Lung (tissue), 12 donors: ENCODE data around the gene FAM219A. TPM values are rescaled to one million over a fixed set of nuclear protein-coding genes. Genes with fewer than 3 reads are reported as not detected.

Source experiments
- ATAC-seq: fragments of 200-7000 bp; cut with Tn5 transposase; one replicate; pipeline ENCODE4 v1.9.1; 2020; ENCODE audit warnings: moderate number of reproducible peaks; ENCODE audit not compliant: insufficient read depth, low FRiP score
- DNase-seq, 3 donors: peaks; one replicate each; pipeline ENCODE4 v3.0.0-alpha.2; 2013 to 2017
- H3K27ac ChIP-seq, 2 donors: one replicate each; pipeline ENCODE4 v1.5.1; 2013; ENCODE audit warnings: mild to moderate bottlenecking in 2 of 2, moderate library complexity in 2 of 2, control low read depth in 1 of 2, inconsistent platforms in 1 of 2, low read depth in 1 of 2, low read length in 1 of 2
- H3K27me3 ChIP-seq, 3 donors: one replicate each; pipeline ENCODE4 v1.5.1; 2013; ENCODE audit warnings: low read length in 2 of 3; ENCODE audit not compliant: control insufficient read depth in 3 of 3, insufficient read depth in 3 of 3
- H3K36me3 ChIP-seq, 4 donors: one replicate each; pipeline ENCODE4 v1.5.1; 2013; ENCODE audit warnings: low read length in 4 of 4, mild to moderate bottlenecking in 1 of 4, moderate library complexity in 1 of 4; ENCODE audit not compliant: control insufficient read depth in 4 of 4, insufficient read depth in 4 of 4
- H3K4me1 ChIP-seq, 5 donors: one replicate each; pipeline ENCODE4 v1.5.1; 2013; ENCODE audit warnings: low read length in 5 of 5, mild to moderate bottlenecking in 2 of 5, moderate library complexity in 1 of 5; ENCODE audit not compliant: control insufficient read depth in 5 of 5, insufficient read depth in 5 of 5
- H3K4me3 ChIP-seq: one replicate; pipeline ENCODE4 v1.5.1; 2013; ENCODE audit warnings: mild to moderate bottlenecking, control low read depth, moderate library complexity
- H3K9ac ChIP-seq, 2 donors: one replicate each; pipeline ENCODE4 v1.5.1; 2013; ENCODE audit warnings: low read length in 2 of 2, control low read depth in 1 of 2; ENCODE audit not compliant: insufficient read depth in 1 of 2
- H3K9me3 ChIP-seq, 4 donors: one replicate each; pipeline ENCODE4 v1.5.1; 2013; ENCODE audit warnings: low read length in 3 of 4, mild to moderate bottlenecking in 1 of 4, moderate library complexity in 1 of 4; ENCODE audit not compliant: control insufficient read depth in 4 of 4, insufficient read depth in 3 of 4
- CTCF ChIP-seq: IDR thresholded peaks from 2 replicates; pipeline ENCODE4 v1.5.1; 2012; ENCODE audit warnings: mild to moderate bottlenecking; ENCODE audit errors: control extremely low read depth, extremely low read depth
- WGBS, 2 donors: extraction: QIAGEN DNeasy Blood & Tissue Kit; methylation state at CpG; one replicate each; pipeline ENCODE4 v1.1.7; 2013; 5-methylcytosine and 5-hydroxymethylcytosine counted together
- polyA plus RNA-seq, 2 donors: library from polyadenylated mRNA; stranded (reverse); fragments of 200-250 nt; gene quantifications; one replicate each; pipeline ENCODE4 v1.2.1, GENCODE V29; 2013
- total RNA-seq, 2 donors: library from RNA; depleted of rRNA in 1 of 2; stranded (reverse); fragments of >200 nt in 1 of 2; gene quantifications; one replicate each; pipeline ENCODE4 v1.2.1, GENCODE V29; 2014 to 2021
- donor health status: control.
- donor health status: control.
- donor health status: Bipolar disorder and iron deficiency.
- donor health status: healthy.
- donor health status: DM: yes; HTN: yes; CAD: no.

FAM219A gene
- total and polyA plus RNA-seq, 4 donors, result 8.5 to 28.3 (median 13.3) TPM

GRCh38 chr9:34384368-34385165, 73.8 kb downstream of the FAM219A start:
- no peak for TF ChIP-seq CTCF
- no peaks in the 10 kb centered on the region for H3K9me3 ChIP-seq
- H3K4me3 ChIP-seq, result no peak overlapping the region
- ATAC-seq (no peak), DNase-seq (no peak)
- no peak overlapping the region for H3K9ac ChIP-seq
- peaks cover 0 to 17% (median 3%) of the 10 kb centered on the region in 5 donors for H3K4me1 ChIP-seq
- no peaks in the 10 kb centered on the region for H3K36me3 ChIP-seq
- H3K27me3 ChIP-seq, result peaks cover 0 to 26% (median 12%) of the 10 kb centered on the region in 3 donors
- WGBS, 2 donors, result 81 to 82% methylated on average over 7 of the region's 7 CpGs
- H3K27ac ChIP-seq, result no peak overlapping the region

- H3K36me3 ChIP-seq, result no peaks in the 10 kb centered on the region
- no peak overlapping the region for H3K9ac ChIP-seq
- H3K4me3 ChIP-seq, result no peak overlapping the region
- 88 to 93% methylated on average over 4 of the region's 4 CpGs for WGBS, 2 donors
- no peak for ATAC-seq
- H3K4me1 ChIP-seq, result peaks cover 0 to 19% (median 3%) of the 10 kb centered on the region in 5 donors
- no peaks in the 10 kb centered on the region for H3K9me3 ChIP-seq
- no peak for DNase-seq
- TF ChIP-seq CTCF, result no peak
- no peak overlapping the region for H3K27ac ChIP-seq
- H3K27me3 ChIP-seq, result peaks cover 0 to 32% (median 16%) of the 10 kb centered on the region in 3 donors
Measured at GRCh38 chr9:34383904-34384303, 74.5 kb downstream of the FAM219A start.

GRCh38 chr9:34382879-34383278, 75.5 kb downstream of the FAM219A start:
- no peak overlapping the region for H3K27ac ChIP-seq
- H3K9me3 ChIP-seq, result no peaks in the 10 kb centered on the region
- DNase-seq (no peak), ATAC-seq (no peak)
- 93 to 97% methylated on average over 3 of the region's 3 CpGs for WGBS, 2 donors
- H3K27me3 ChIP-seq, result peaks cover 0 to 36% (median 23%) of the 10 kb centered on the region in 3 donors
- H3K36me3 ChIP-seq, result no peaks in the 10 kb centered on the region
- H3K4me1 ChIP-seq, result peaks cover 0 to 19% (median 3%) of the 10 kb centered on the region in 5 donors
- no peak overlapping the region for H3K9ac ChIP-seq
- no peak overlapping the region for H3K4me3 ChIP-seq
- TF ChIP-seq CTCF, result no peak
